Measurements from ENCODE around the gene P2RY2.

DNA sequence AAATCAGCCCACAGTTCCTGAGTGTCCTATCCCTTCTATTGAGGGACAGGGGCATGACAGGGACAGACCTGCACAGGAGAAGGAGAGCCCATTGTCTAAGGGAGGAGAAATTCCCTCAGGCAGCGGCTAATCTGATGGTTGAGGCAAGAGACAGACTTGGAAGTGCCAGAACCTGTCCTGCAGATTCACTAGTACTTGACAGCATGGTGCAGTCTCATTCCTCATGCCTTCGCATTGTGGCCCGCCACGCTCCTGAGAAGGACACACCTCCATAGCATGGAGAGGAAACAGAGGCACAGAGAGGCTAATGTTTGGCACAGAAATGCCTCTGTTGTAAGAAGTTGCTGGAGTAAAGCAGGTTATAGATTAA is 57.3 kb downstream of the P2RY2 start:
- TF ChIP-seq SNAI2 (CRISPR knock-in tag; IDR thresholded peaks at IDR 0.05) (no peak), RARB (CRISPR knock-in tag; IDR thresholded peaks at IDR 0.05) (no peak), CREB5 (CRISPR knock-in tag; IDR thresholded peaks at IDR 0.05; ENCODE audit: low read depth) (no peak), ZC3H10 (CRISPR knock-in tag; IDR thresholded peaks at IDR 0.05) (no peak), GLIS3 (CRISPR knock-in tag; IDR thresholded peaks at IDR 0.05) (no peak), ZFP30 (CRISPR knock-in tag; IDR thresholded peaks at IDR 0.05) (no peak)
